Stimulated activated naive CD8-positive, alpha-beta T cell treated with anti-CD3 and anti-CD28 coated beads, Interleukin-15, Interleukin-2, amounts not matched to agents 100 ng/mL and 50 ng/mL, for 24 hours (primary cell): ENCODE results near the gene SLC16A11.

Experiments used
- H3K27ac Mint-ChIP-seq: one replicate; pipeline ENCODE4 v1.8.0; 2021; ENCODE audit warnings: mild to moderate bottlenecking, mixed read lengths
- H3K27me3 Mint-ChIP-seq: one replicate; pipeline ENCODE4 v1.8.0; 2021; ENCODE audit warnings: mixed read lengths
- H3K36me3 Mint-ChIP-seq: one replicate; pipeline ENCODE4 v1.8.0; 2021; ENCODE audit warnings: low read depth, mixed read lengths
- H3K4me1 Mint-ChIP-seq: one replicate; pipeline ENCODE4 v1.8.0; 2021; ENCODE audit warnings: low read depth, mixed read lengths
- H3K4me3 Mint-ChIP-seq: one replicate; pipeline ENCODE4 v1.8.0; 2021; ENCODE audit warnings: mild to moderate bottlenecking, mixed read lengths
- H3K9me3 Mint-ChIP-seq: one replicate; pipeline ENCODE4 v1.8.0; 2021; ENCODE audit warnings: mixed read lengths

The SLC16A11 gene

GRCh38 chr17:7042501-7043181 lies 1.3 kb downstream of the SLC16A11 start:
- Mint-ChIP-seq H3K36me3 (no peaks in the 10 kb centered on the region), H3K27ac (peak overlapping the region; percentile 74), H3K4me3 (peak overlapping the region; percentile 75), H3K9me3 (no peaks in the 10 kb centered on the region), H3K4me1 (peaks cover 57% of the 10 kb centered on the region), H3K27me3 (peaks cover 3% of the 10 kb centered on the region)

- H3K9me3 Mint-ChIP-seq: no peaks in the 10 kb centered on the region
- peaks cover 3% of the 10 kb centered on the region for H3K27me3 Mint-ChIP-seq
- peak overlapping the region; percentile 74 for H3K27ac Mint-ChIP-seq
- peak overlapping the region; percentile 75 for H3K4me3 Mint-ChIP-seq
- no peaks in the 10 kb centered on the region for H3K36me3 Mint-ChIP-seq
- H3K4me1 Mint-ChIP-seq: peaks cover 51% of the 10 kb centered on the region
These were observed 2.0 kb downstream of the SLC16A11 start for GRCh38 chr17:7041607-7042500.

GRCh38 chr17:7039832-7040231 lies 4.1 kb downstream of the SLC16A11 start:
- no peak overlapping the region for H3K27ac Mint-ChIP-seq
- no peaks in the 10 kb centered on the region for H3K9me3 Mint-ChIP-seq
- H3K27me3 Mint-ChIP-seq: no peaks in the 10 kb centered on the region
- H3K4me3 Mint-ChIP-seq: no peak overlapping the region
- peaks cover 43% of the 10 kb centered on the region for H3K4me1 Mint-ChIP-seq
- no peaks in the 10 kb centered on the region for H3K36me3 Mint-ChIP-seq

GRCh38 chr17:7038025-7038862 lies 5.6 kb downstream of the SLC16A11 start:
- Mint-ChIP-seq H3K4me3 (peak overlapping the region; percentile 12), H3K9me3 (no peaks in the 10 kb centered on the region), H3K4me1 (peaks cover 50% of the 10 kb centered on the region), H3K36me3 (no peaks in the 10 kb centered on the region), H3K27me3 (no peaks in the 10 kb centered on the region), H3K27ac (no peak overlapping the region)

DNA sequence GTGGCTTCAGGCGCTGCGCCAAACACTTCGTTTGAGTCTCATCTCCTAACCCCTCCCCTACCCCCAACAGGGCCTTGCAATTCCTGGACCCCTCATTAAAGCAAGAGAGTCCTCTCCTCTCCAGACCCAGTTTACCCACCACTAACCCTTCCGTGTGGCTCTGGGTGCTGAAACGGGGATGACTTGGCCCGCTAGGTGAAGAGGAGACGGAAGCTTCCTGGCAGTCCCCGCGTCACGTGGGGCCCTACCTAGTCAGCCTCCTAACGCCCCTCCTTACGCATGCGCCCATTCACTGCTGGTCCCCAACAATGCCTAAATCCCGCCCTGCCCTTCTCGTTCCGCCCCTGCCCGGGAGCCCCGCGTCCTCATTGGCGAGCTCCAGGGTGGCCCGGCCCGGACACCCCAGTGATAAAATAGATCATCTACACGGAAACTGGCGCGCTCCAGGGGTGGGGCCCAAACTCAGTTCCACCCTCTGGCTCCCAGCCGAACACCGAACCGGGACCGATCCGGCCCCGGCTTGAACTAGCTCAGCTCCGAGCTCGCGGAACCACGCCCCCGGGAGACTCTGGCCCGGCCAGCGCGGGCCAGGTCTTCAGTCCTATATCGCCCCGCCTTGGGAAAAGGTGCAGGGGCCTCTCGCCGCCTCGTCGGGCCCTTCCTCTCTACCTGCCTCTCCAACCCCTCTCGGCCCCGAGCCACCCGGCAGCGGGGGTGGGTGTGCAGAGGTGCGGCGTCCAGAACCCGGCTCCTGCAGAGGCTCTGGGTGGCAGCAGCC lies 8.1 kb downstream of the SLC16A11 start, which contains the start of gene SLC16A13:
Gene SLC16A13, plus strand, starts transcription at position 425 of the 778 bp plus-strand sequence. CDS start 368 bp downstream, outside the sequence.
- no peaks in the 10 kb centered on the region for H3K9me3 Mint-ChIP-seq
- H3K27me3 Mint-ChIP-seq: no peaks in the 10 kb centered on the region
- peak within 1 kb of the TSS; percentile 95 for H3K27ac Mint-ChIP-seq
- no peaks in the 10 kb centered on the region for H3K36me3 Mint-ChIP-seq
- H3K4me1 Mint-ChIP-seq: peaks cover 55% of the 10 kb centered on the region
- H3K4me3 Mint-ChIP-seq: peak within 1 kb of the TSS; percentile 90

GRCh38 chr17:7034955-7035590 lies 8.8 kb downstream of the SLC16A11 start:
- H3K36me3 Mint-ChIP-seq: no peaks in the 10 kb centered on the region
- H3K27ac Mint-ChIP-seq: peak overlapping the region; percentile 95
- H3K9me3 Mint-ChIP-seq: no peaks in the 10 kb centered on the region
- peaks cover 62% of the 10 kb centered on the region for H3K4me1 Mint-ChIP-seq
- peak overlapping the region; percentile 90 for H3K4me3 Mint-ChIP-seq
- no peaks in the 10 kb centered on the region for H3K27me3 Mint-ChIP-seq

- Mint-ChIP-seq H3K4me1 (peaks cover 55% of the 10 kb centered on the region), H3K27ac (peak overlapping the region; percentile 82), H3K9me3 (no peaks in the 10 kb centered on the region), H3K36me3 (no peaks in the 10 kb centered on the region), H3K4me3 (peak overlapping the region; percentile 69), H3K27me3 (no peaks in the 10 kb centered on the region)
These were observed 14.2 kb downstream of the SLC16A11 start for GRCh38 chr17:7029659-7030058.

- H3K9me3 Mint-ChIP-seq: no peaks in the 10 kb centered on the region
- H3K36me3 Mint-ChIP-seq: no peaks in the 10 kb centered on the region
- H3K27ac Mint-ChIP-seq: no peak overlapping the region
- peaks cover 52% of the 10 kb centered on the region for H3K4me1 Mint-ChIP-seq
- H3K4me3 Mint-ChIP-seq: no peak overlapping the region
- no peaks in the 10 kb centered on the region for H3K27me3 Mint-ChIP-seq
These were observed 14.8 kb downstream of the SLC16A11 start for GRCh38 chr17:7029096-7029495.

GRCh38 chr17:7027335-7027734 lies 16.6 kb downstream of the SLC16A11 start:
- H3K27me3 Mint-ChIP-seq: peaks cover 3% of the 10 kb centered on the region
- H3K27ac Mint-ChIP-seq: no peak overlapping the region
- H3K36me3 Mint-ChIP-seq: no peaks in the 10 kb centered on the region
- H3K9me3 Mint-ChIP-seq: no peaks in the 10 kb centered on the region
- peaks cover 49% of the 10 kb centered on the region for H3K4me1 Mint-ChIP-seq
- no peak overlapping the region for H3K4me3 Mint-ChIP-seq

GRCh38 chr17:7026471-7027115 lies 17.3 kb downstream of the SLC16A11 start:
- peaks cover 49% of the 10 kb centered on the region for H3K4me1 Mint-ChIP-seq
- H3K9me3 Mint-ChIP-seq: no peaks in the 10 kb centered on the region
- no peak overlapping the region for H3K27ac Mint-ChIP-seq
- peaks cover 3% of the 10 kb centered on the region for H3K27me3 Mint-ChIP-seq
- H3K4me3 Mint-ChIP-seq: no peak overlapping the region
- H3K36me3 Mint-ChIP-seq: no peaks in the 10 kb centered on the region

DNA sequence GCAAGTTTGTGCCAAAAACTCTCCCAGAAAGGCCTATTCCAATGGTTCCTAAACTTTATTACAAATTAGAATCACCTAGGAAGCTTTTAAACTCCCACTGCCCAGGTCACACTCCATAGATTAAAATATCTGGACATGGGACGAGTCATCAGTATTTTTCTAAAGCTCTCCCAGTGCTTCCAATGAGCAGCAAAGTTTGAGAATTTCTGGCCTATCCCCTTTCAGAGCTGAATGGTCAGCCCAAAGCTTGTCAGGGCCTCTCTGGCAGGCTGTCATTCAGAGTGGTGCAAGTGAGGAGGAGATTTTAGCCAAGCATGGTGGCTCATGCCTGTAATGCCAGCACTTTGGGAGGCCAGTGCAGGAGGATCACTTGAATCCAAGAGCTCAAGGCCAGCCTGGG lies 18.6 kb downstream of the SLC16A11 start:
- no peaks in the 10 kb centered on the region for H3K9me3 Mint-ChIP-seq
- no peak overlapping the region for H3K4me3 Mint-ChIP-seq
- H3K36me3 Mint-ChIP-seq: no peaks in the 10 kb centered on the region
- H3K27ac Mint-ChIP-seq: peak overlapping the region; percentile 29
- H3K4me1 Mint-ChIP-seq: peaks cover 45% of the 10 kb centered on the region
- H3K27me3 Mint-ChIP-seq: peaks cover 3% of the 10 kb centered on the region

DNA sequence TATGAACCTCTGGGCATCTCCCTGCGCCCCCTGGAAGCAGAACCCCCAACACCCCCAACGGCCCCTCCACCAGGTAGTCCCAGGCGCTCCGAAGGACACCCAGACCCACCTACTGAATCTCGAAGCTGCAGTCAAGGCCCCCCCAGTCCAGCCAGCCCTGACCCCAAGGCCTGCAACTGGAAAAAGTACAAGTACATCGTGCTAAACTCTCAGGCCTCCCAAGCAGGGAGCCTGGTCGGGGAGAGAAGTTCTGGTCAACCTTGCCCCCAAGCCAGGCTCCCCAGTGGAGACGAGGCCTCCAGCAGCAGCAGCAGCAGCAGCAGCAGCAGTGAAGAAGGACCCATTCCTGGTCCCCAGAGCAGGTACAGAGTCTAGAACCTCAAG lies 19.5 kb downstream of the SLC16A11 start:
- Mint-ChIP-seq H3K27me3 (peaks cover 3% of the 10 kb centered on the region), H3K9me3 (no peaks in the 10 kb centered on the region), H3K36me3 (no peaks in the 10 kb centered on the region), H3K4me3 (no peak overlapping the region), H3K4me1 (peaks cover 36% of the 10 kb centered on the region), H3K27ac (no peak overlapping the region)

DNA sequence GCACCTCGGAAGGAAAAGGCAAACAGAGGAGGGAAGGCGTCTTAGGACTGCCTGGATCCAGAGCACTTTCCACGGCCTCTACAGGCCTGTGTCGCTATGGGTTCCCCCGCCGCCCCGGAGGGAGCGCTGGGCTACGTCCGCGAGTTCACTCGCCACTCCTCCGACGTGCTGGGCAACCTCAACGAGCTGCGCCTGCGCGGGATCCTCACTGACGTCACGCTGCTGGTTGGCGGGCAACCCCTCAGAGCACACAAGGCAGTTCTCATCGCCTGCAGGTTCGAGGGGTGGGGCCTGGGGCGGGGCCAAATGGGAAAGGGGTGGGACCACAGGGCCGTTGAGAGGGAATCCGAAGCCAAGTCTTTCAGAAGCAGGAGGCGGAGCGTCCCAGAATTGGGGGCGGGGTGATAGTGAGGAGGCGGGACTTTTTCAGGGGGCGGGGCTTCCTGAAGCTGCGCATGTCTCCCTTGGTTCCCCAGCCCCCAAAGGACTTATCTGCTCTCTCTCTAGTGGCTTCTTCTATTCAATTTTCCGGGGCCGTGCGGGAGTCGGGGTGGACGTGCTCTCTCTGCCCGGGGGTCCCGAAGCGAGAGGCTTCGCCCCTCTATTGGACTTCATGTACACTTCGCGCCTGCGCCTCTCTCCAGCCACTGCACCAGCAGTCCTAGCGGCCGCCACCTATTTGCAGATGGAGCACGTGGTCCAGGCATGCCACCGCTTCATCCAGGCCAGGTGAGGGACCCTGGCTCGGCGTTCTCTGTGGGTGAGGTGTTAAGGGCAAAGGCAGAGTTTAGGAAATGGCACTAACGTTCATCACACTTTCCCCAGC lies 20.1 kb downstream of the SLC16A11 start:
- H3K4me1 Mint-ChIP-seq: peaks cover 32% of the 10 kb centered on the region
- H3K9me3 Mint-ChIP-seq: no peaks in the 10 kb centered on the region
- H3K27ac Mint-ChIP-seq: peak overlapping the region; percentile 45
- no peaks in the 10 kb centered on the region for H3K36me3 Mint-ChIP-seq
- H3K4me3 Mint-ChIP-seq: peak overlapping the region; percentile 65
- H3K27me3 Mint-ChIP-seq: peaks cover 3% of the 10 kb centered on the region
